ENCODE results near the gene TOM1L2.

TOM1L2 gene

GRCh38 chr17:17972126-17972951 lies at the start of gene TOM1L2, which contains the start of gene DRC3:
TSS of gene TOM1L2 (minus strand) at chr17:17972400. CDS start at chr17:17972313, 87 bp downstream.
TSS of gene DRC3 (plus strand) at chr17:17972862. CDS start at chr17:17977599, 4,737 bp downstream.
- no peak within 1 kb of the TSS for H3K27ac ChIP-seq (ENCODE audit: low read length)

GRCh38 chr17:18021372-18021771 lies 49.2 kb upstream of the TOM1L2 start:
- no peaks in the 10 kb centered on the region for H3K27me3 ChIP-seq (ENCODE audit: insufficient read depth, low read length)
- no peak overlapping the region for H3K27ac ChIP-seq (ENCODE audit: low read length)
- H3K36me3 ChIP-seq (ENCODE audit: insufficient read depth, low read depth, low read length) = peaks cover 4% of the 10 kb centered on the region; the same call in 1 of the 2 replicates
- H3K9me3 ChIP-seq (ENCODE audit: insufficient read depth, low read depth, low read length) = no peaks in the 10 kb centered on the region
- no peaks in the 10 kb centered on the region for H3K4me1 ChIP-seq (ENCODE audit: insufficient read depth, low read length)
- no peak overlapping the region for H3K4me3 ChIP-seq (ENCODE audit: low read length)
- no peak overlapping the region for H3K9ac ChIP-seq (ENCODE audit: low read depth, low read length)

More at GRCh38 chr17:17972126-17972951, at the start of gene TOM1L2, which contains the start of gene DRC3:
- no peaks in the 10 kb centered on the region for H3K9me3 ChIP-seq (ENCODE audit: insufficient read depth, low read depth, low read length)
- no peaks in the 10 kb centered on the region for H3K27me3 ChIP-seq (ENCODE audit: insufficient read depth, low read length)
- peak within 1 kb of the TSS; percentile 78 for H3K4me3 ChIP-seq (ENCODE audit: low read length)
- no peak within 1 kb of the TSS; the same call in 1 of the 2 replicates for H3K9ac ChIP-seq (ENCODE audit: low read depth, low read length)
- H3K36me3 ChIP-seq (ENCODE audit: insufficient read depth, low read depth, low read length) = no peaks in the 10 kb centered on the region
- 0 out of 2 replicates have a peak, but pooled peaks cover 3% of the 10 kb centered on the region for H3K4me1 ChIP-seq (ENCODE audit: insufficient read depth, low read length)

GRCh38 chr17:18020971-18021370 lies 48.8 kb upstream of the TOM1L2 start:
- Histone ChIP-seq H3K27me3 (ENCODE audit: insufficient read depth, low read length) (no peaks in the 10 kb centered on the region), H3K4me1 (ENCODE audit: insufficient read depth, low read length) (no peaks in the 10 kb centered on the region), H3K9ac (ENCODE audit: low read depth, low read length) (no peak overlapping the region), H3K36me3 (ENCODE audit: insufficient read depth, low read depth, low read length) (peaks cover 4% of the 10 kb centered on the region; the same call in 1 of the 2 replicates), H3K9me3 (ENCODE audit: insufficient read depth, low read depth, low read length) (no peaks in the 10 kb centered on the region), H3K4me3 (ENCODE audit: low read length) (no peak overlapping the region), H3K27ac (ENCODE audit: low read length) (no peak overlapping the region)

- no peaks in the 10 kb centered on the region for H3K27me3 ChIP-seq (ENCODE audit: insufficient read depth, low read length)
- no peak overlapping the region for H3K4me3 ChIP-seq (ENCODE audit: low read length)
- H3K27ac ChIP-seq (ENCODE audit: low read length) = no peak overlapping the region
- no peak overlapping the region for H3K9ac ChIP-seq (ENCODE audit: low read depth, low read length)
- H3K4me1 ChIP-seq (ENCODE audit: insufficient read depth, low read length) = no peaks in the 10 kb centered on the region
- peaks cover 4% of the 10 kb centered on the region; the same call in 1 of the 2 replicates for H3K36me3 ChIP-seq (ENCODE audit: insufficient read depth, low read depth, low read length)
- H3K9me3 ChIP-seq (ENCODE audit: insufficient read depth, low read depth, low read length) = no peaks in the 10 kb centered on the region
Measured at GRCh38 chr17:18019838-18020154, 47.6 kb upstream of the TOM1L2 start.

- peaks cover 4% of the 10 kb centered on the region; the same call in 1 of the 2 replicates for H3K36me3 ChIP-seq (ENCODE audit: insufficient read depth, low read depth, low read length)
- H3K27me3 ChIP-seq (ENCODE audit: insufficient read depth, low read length) = no peaks in the 10 kb centered on the region
- H3K4me1 ChIP-seq (ENCODE audit: insufficient read depth, low read length) = no peaks in the 10 kb centered on the region
- no peak overlapping the region for H3K27ac ChIP-seq (ENCODE audit: low read length)
- no peaks in the 10 kb centered on the region for H3K9me3 ChIP-seq (ENCODE audit: insufficient read depth, low read depth, low read length)
- H3K4me3 ChIP-seq (ENCODE audit: low read length) = no peak overlapping the region
- no peak overlapping the region for H3K9ac ChIP-seq (ENCODE audit: low read depth, low read length)
Measured at GRCh38 chr17:18018411-18018921, 46.3 kb upstream of the TOM1L2 start.

- H3K9me3 ChIP-seq (ENCODE audit: insufficient read depth, low read depth, low read length) = no peaks in the 10 kb centered on the region
- peaks cover 4% of the 10 kb centered on the region; the same call in 1 of the 2 replicates for H3K36me3 ChIP-seq (ENCODE audit: insufficient read depth, low read depth, low read length)
- H3K4me1 ChIP-seq (ENCODE audit: insufficient read depth, low read length) = no peaks in the 10 kb centered on the region
- H3K9ac ChIP-seq (ENCODE audit: low read depth, low read length) = no peak overlapping the region
- no peak overlapping the region for H3K4me3 ChIP-seq (ENCODE audit: low read length)
- H3K27ac ChIP-seq (ENCODE audit: low read length) = no peak overlapping the region
- H3K27me3 ChIP-seq (ENCODE audit: insufficient read depth, low read length) = no peaks in the 10 kb centered on the region
Measured at GRCh38 chr17:18017958-18018357, 45.8 kb upstream of the TOM1L2 start.

- Histone ChIP-seq H3K27ac (ENCODE audit: low read length) (no peak overlapping the region), H3K27me3 (ENCODE audit: insufficient read depth, low read length) (no peaks in the 10 kb centered on the region), H3K4me1 (ENCODE audit: insufficient read depth, low read length) (no peaks in the 10 kb centered on the region), H3K9ac (ENCODE audit: low read depth, low read length) (no peak overlapping the region), H3K36me3 (ENCODE audit: insufficient read depth, low read depth, low read length) (peaks cover 4% of the 10 kb centered on the region; the same call in 1 of the 2 replicates), H3K9me3 (ENCODE audit: insufficient read depth, low read depth, low read length) (no peaks in the 10 kb centered on the region), H3K4me3 (ENCODE audit: low read length) (no peak overlapping the region)
Measured at GRCh38 chr17:18016426-18016825, 44.2 kb upstream of the TOM1L2 start.

- H3K36me3 ChIP-seq (ENCODE audit: insufficient read depth, low read depth, low read length) = peaks cover 4% of the 10 kb centered on the region; the same call in 1 of the 2 replicates
- H3K9ac ChIP-seq (ENCODE audit: low read depth, low read length) = no peak overlapping the region
- H3K4me3 ChIP-seq (ENCODE audit: low read length) = no peak overlapping the region
- H3K27me3 ChIP-seq (ENCODE audit: insufficient read depth, low read length) = no peaks in the 10 kb centered on the region
- no peaks in the 10 kb centered on the region for H3K9me3 ChIP-seq (ENCODE audit: insufficient read depth, low read depth, low read length)
- no peaks in the 10 kb centered on the region for H3K4me1 ChIP-seq (ENCODE audit: insufficient read depth, low read length)
- H3K27ac ChIP-seq (ENCODE audit: low read length) = no peak overlapping the region
Measured at GRCh38 chr17:18015593-18015992, 43.4 kb upstream of the TOM1L2 start.

GRCh38 chr17:18014006-18014405 lies 41.8 kb upstream of the TOM1L2 start:
- Histone ChIP-seq H3K4me1 (ENCODE audit: insufficient read depth, low read length) (no peaks in the 10 kb centered on the region), H3K9me3 (ENCODE audit: insufficient read depth, low read depth, low read length) (no peaks in the 10 kb centered on the region), H3K36me3 (ENCODE audit: insufficient read depth, low read depth, low read length) (peaks cover 4% of the 10 kb centered on the region; the same call in 1 of the 2 replicates), H3K27me3 (ENCODE audit: insufficient read depth, low read length) (no peaks in the 10 kb centered on the region), H3K9ac (ENCODE audit: low read depth, low read length) (no peak overlapping the region), H3K27ac (ENCODE audit: low read length) (no peak overlapping the region), H3K4me3 (ENCODE audit: low read length) (no peak overlapping the region)

- Histone ChIP-seq H3K27ac (ENCODE audit: low read length) (no peak overlapping the region), H3K4me1 (ENCODE audit: insufficient read depth, low read length) (no peaks in the 10 kb centered on the region), H3K27me3 (ENCODE audit: insufficient read depth, low read length) (no peaks in the 10 kb centered on the region), H3K36me3 (ENCODE audit: insufficient read depth, low read depth, low read length) (no peaks in the 10 kb centered on the region), H3K4me3 (ENCODE audit: low read length) (no peak overlapping the region), H3K9me3 (ENCODE audit: insufficient read depth, low read depth, low read length) (no peaks in the 10 kb centered on the region), H3K9ac (ENCODE audit: low read depth, low read length) (no peak overlapping the region)
Measured at GRCh38 chr17:18011286-18011685, 39.1 kb upstream of the TOM1L2 start.

GRCh38 chr17:18009609-18010420 lies 37.6 kb upstream of the TOM1L2 start:
- no peak overlapping the region for H3K9ac ChIP-seq (ENCODE audit: low read depth, low read length)
- no peak overlapping the region for H3K27ac ChIP-seq (ENCODE audit: low read length)
- no peak overlapping the region for H3K4me3 ChIP-seq (ENCODE audit: low read length)
- no peaks in the 10 kb centered on the region for H3K27me3 ChIP-seq (ENCODE audit: insufficient read depth, low read length)
- H3K4me1 ChIP-seq (ENCODE audit: insufficient read depth, low read length) = no peaks in the 10 kb centered on the region
- no peaks in the 10 kb centered on the region for H3K9me3 ChIP-seq (ENCODE audit: insufficient read depth, low read depth, low read length)
- no peaks in the 10 kb centered on the region for H3K36me3 ChIP-seq (ENCODE audit: insufficient read depth, low read depth, low read length)
